WTC11 (cell line): ENCODE results near the gene AP3B2. TPM values are rescaled to one million over a fixed set of nuclear protein-coding genes. Genes with fewer than 3 reads are reported as not detected.

Experiments used
- ATF1 ChIP-seq: sonication (generic); formaldehyde crosslinking; IDR thresholded peaks from 2 replicates; pipeline ENCODE4 v1.8.1; 2023; ENCODE audit warnings: mild to moderate bottlenecking, moderate library complexity, missing genetic modification reagents
- CREB1 ChIP-seq: sonication (generic); formaldehyde crosslinking; IDR thresholded peaks from 2 replicates; pipeline ENCODE4 v1.8.0; 2023; ENCODE audit warnings: mild to moderate bottlenecking, missing genetic modification reagents
- EMX1 ChIP-seq: fragments of 250-450 bp; sonication (Bioruptor Pico); IDR thresholded peaks from 2 replicates; pipeline ENCODE4 v1.8.0; 2021; ENCODE audit warnings: mild to moderate bottlenecking
- ETV6 ChIP-seq: sonication (generic); formaldehyde crosslinking; IDR thresholded peaks from 2 replicates; pipeline ENCODE4 v1.8.1; 2022; ENCODE audit warnings: mild to moderate bottlenecking, missing genetic modification reagents
- FOXJ3 ChIP-seq: sonication (generic); formaldehyde crosslinking; IDR thresholded peaks from 2 replicates; pipeline ENCODE4 v1.9.0; 2021; ENCODE audit warnings: missing genetic modification reagents, mild to moderate bottlenecking, borderline replicate concordance
- GABPB1 ChIP-seq: sonication (generic); formaldehyde crosslinking; IDR thresholded peaks from 2 replicates; pipeline ENCODE4 v1.8.1; 2023; ENCODE audit warnings: mild to moderate bottlenecking, missing genetic modification reagents
- GRHL2 ChIP-seq: fragments of 250-450 bp; sonication (Bioruptor Pico); IDR thresholded peaks from 2 replicates; pipeline ENCODE4 v1.8.0; 2022; ENCODE audit warnings: mild to moderate bottlenecking, moderate library complexity; ENCODE audit not compliant: insufficient replicate concordance, severe bottlenecking
- MXD4 ChIP-seq: fragments of 250-450 bp; sonication (Bioruptor Pico); IDR thresholded peaks from 2 replicates; pipeline ENCODE4 v1.8.0; 2021; ENCODE audit warnings: mild to moderate bottlenecking, moderate library complexity, borderline replicate concordance
- MYBL2 ChIP-seq: sonication (generic); formaldehyde crosslinking; IDR thresholded peaks from 2 replicates; pipeline ENCODE4 v1.8.1; 2023; ENCODE audit warnings: mild to moderate bottlenecking, moderate library complexity, missing genetic modification reagents
- NR1H2 ChIP-seq: sonication (generic); formaldehyde crosslinking; IDR thresholded peaks from 2 replicates; pipeline ENCODE4 v1.9.0; 2021; ENCODE audit warnings: mild to moderate bottlenecking, moderate library complexity, missing genetic modification reagents
- NR2C2 ChIP-seq: sonication (generic); formaldehyde crosslinking; IDR thresholded peaks from 2 replicates; pipeline ENCODE4 v1.8.0; 2022; ENCODE audit warnings: mild to moderate bottlenecking, missing genetic modification reagents
- SOX15 ChIP-seq: fragments of 250-450 bp; sonication (Bioruptor Pico); IDR thresholded peaks from 2 replicates; pipeline ENCODE4 v1.9.0; 2021; ENCODE audit warnings: mild to moderate bottlenecking
- TCF7 ChIP-seq: sonication (generic); formaldehyde crosslinking; IDR thresholded peaks from 2 replicates; pipeline ENCODE4 v1.8.0; 2022; ENCODE audit warnings: mild to moderate bottlenecking, low read depth, missing genetic modification reagents, moderate library complexity
- TEAD1 ChIP-seq: sonication (generic); formaldehyde crosslinking; IDR thresholded peaks from 2 replicates; pipeline ENCODE4 v1.8.0; 2022; ENCODE audit warnings: mild to moderate bottlenecking, missing genetic modification reagents
- ZNF121 ChIP-seq: sonication (generic); formaldehyde crosslinking; IDR thresholded peaks from 2 replicates; pipeline ENCODE4 v1.8.0; 2023; ENCODE audit warnings: missing genetic modification reagents
- ZNF138 ChIP-seq: sonication (generic); formaldehyde crosslinking; conservative IDR thresholded peaks from 2 replicates; pipeline ENCODE4 v1.8.1; 2022; ENCODE audit warnings: mild to moderate bottlenecking, moderate library complexity, missing genetic modification reagents
- ZNF317 ChIP-seq: sonication (generic); formaldehyde crosslinking; IDR thresholded peaks from 2 replicates; pipeline ENCODE4 v1.8.1; 2023; ENCODE audit warnings: low read depth, mild to moderate bottlenecking, moderate library complexity, missing genetic modification reagents, borderline replicate concordance
- ZNF416 ChIP-seq: fragments of 250-450 bp; sonication (Bioruptor Pico); IDR thresholded peaks from 2 replicates; pipeline ENCODE4 v1.9.0; 2021; ENCODE audit warnings: mild to moderate bottlenecking, inconsistent platforms
- total RNA-seq: library from RNA; stranded (reverse); gene quantifications from 3 replicates; pipeline ENCODE4 v1.2.3, GENCODE V29; 2021
- TF ChIP-seq, protein P1 (sequence below): fragments of 250-450 bp; sonication (Bioruptor Pico); IDR thresholded peaks from 2 replicates; pipeline ENCODE4 v1.8.0; 2021; ENCODE audit warnings: mild to moderate bottlenecking
- TF ChIP-seq, protein P2 (sequence below): sonication (generic); formaldehyde crosslinking; IDR thresholded peaks from 2 replicates; pipeline ENCODE4 v1.8.1; 2022; ENCODE audit warnings: missing genetic modification reagents, borderline replicate concordance
- TF ChIP-seq, protein P3 (sequence below): sonication (generic); formaldehyde crosslinking; IDR thresholded peaks from 2 replicates; pipeline ENCODE4 v1.8.0; 2022; ENCODE audit warnings: mild to moderate bottlenecking, missing genetic modification reagents
- TF ChIP-seq, protein P4 (sequence below): sonication (generic); formaldehyde crosslinking; IDR thresholded peaks from 2 replicates; pipeline ENCODE4 v1.8.1; 2023; ENCODE audit warnings: mild to moderate bottlenecking, missing genetic modification reagents
- TF ChIP-seq, protein P5 (sequence below): sonication (generic); formaldehyde crosslinking; IDR thresholded peaks from 2 replicates; pipeline ENCODE4 v1.8.1; 2023; ENCODE audit warnings: mild to moderate bottlenecking, missing genetic modification reagents, borderline replicate concordance
- TF ChIP-seq, protein P6 (sequence below): sonication (generic); formaldehyde crosslinking; IDR thresholded peaks from 2 replicates; pipeline ENCODE4 v1.8.0; 2023; ENCODE audit warnings: missing genetic modification reagents, mild to moderate bottlenecking, borderline replicate concordance

AP3B2 gene
- total RNA-seq, 1 experiment from 2014 or later = 17.7 TPM

DNA sequence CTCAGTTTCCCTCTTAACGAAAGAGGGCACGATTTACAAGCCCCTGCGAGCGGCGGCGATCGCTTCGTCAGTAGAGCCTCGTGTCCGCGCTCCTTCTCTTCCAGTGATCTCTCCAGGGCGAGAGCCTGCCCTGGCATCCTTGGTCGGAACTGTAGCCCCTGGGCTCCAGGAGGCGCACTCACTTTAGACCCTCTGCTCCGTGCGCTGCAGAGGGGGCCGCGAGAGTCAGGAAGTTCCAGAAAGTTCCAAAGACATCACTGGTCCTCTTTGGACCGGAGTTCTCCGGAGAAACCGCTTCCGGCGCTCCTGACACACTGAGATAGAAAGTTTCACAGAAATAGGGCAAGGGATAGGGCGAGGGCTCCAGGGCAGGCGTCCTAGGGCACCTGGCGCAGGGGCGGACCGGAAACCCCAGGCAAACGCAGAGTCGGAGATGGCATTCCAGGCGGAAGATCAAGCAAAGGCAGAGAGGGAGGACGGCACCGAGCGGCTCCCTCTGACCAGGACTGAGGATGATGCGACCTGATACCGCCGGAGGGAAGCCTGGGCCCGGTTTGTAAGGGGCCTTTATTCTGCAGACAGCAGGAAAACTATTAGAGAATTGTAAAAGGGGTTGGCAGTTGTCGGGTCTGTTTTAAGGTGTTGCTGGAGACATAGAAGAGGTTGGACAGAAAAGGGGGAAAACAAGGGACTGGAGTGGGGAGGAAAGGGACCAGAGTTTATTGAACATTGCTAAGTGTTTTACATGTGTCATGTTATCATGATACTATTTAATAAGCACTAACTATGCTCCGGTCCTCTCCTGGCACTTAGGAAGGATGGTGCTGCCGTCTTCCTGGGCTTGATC lies 61.2 kb downstream of the AP3B2 start (continued):
- TF ChIP-seq, protein P1, sequence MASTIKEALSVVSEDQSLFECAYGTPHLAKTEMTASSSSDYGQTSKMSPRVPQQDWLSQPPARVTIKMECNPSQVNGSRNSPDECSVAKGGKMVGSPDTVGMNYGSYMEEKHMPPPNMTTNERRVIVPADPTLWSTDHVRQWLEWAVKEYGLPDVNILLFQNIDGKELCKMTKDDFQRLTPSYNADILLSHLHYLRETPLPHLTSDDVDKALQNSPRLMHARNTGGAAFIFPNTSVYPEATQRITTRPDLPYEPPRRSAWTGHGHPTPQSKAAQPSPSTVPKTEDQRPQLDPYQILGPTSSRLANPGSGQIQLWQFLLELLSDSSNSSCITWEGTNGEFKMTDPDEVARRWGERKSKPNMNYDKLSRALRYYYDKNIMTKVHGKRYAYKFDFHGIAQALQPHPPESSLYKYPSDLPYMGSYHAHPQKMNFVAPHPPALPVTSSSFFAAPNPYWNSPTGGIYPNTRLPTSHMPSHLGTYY = no peak
- TF ChIP-seq GRHL2 (CRISPR knock-in tag) = no peak
- no peak for TF ChIP-seq CREB1 (CRISPR knock-in tag)
- TF ChIP-seq GABPB1 (CRISPR knock-in tag) = no peak
- TF ChIP-seq SOX15 = no peak
- TF ChIP-seq NR1H2 = 0 out of 2 replicates have a peak, but pooled peaks have one; percentile 15
- no peak; the same call in 1 of the 2 replicates for TF ChIP-seq TEAD1 (CRISPR knock-in tag)
- TF ChIP-seq NR2C2 (CRISPR knock-in tag) = no peak
- TF ChIP-seq ZNF416 (CRISPR knock-in tag) = no peak
- no peak for TF ChIP-seq FOXJ3 (CRISPR knock-in tag)
- TF ChIP-seq ZNF317 = no peak
- TF ChIP-seq, protein P2, sequence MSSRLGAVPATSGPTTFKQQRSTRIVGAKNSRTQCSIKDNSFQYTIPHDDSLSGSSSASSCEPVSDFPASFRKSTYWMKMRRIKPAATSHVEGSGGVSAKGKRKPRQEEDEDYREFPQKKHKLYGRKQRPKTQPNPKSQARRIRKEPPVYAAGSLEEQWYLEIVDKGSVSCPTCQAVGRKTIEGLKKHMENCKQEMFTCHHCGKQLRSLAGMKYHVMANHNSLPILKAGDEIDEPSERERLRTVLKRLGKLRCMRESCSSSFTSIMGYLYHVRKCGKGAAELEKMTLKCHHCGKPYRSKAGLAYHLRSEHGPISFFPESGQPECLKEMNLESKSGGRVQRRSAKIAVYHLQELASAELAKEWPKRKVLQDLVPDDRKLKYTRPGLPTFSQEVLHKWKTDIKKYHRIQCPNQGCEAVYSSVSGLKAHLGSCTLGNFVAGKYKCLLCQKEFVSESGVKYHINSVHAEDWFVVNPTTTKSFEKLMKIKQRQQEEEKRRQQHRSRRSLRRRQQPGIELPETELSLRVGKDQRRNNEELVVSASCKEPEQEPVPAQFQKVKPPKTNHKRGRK (CRISPR knock-in tag) = no peak
- TF ChIP-seq ZNF138 (CRISPR knock-in tag) = no peak
- TF ChIP-seq MYBL2 (CRISPR knock-in tag) = no peak
- no peak for TF ChIP-seq EMX1 (CRISPR knock-in tag)
- TF ChIP-seq ETV6 (CRISPR knock-in tag) = peak; percentile 54; the same call in 1 of the 2 replicates
- TF ChIP-seq, protein P3, sequence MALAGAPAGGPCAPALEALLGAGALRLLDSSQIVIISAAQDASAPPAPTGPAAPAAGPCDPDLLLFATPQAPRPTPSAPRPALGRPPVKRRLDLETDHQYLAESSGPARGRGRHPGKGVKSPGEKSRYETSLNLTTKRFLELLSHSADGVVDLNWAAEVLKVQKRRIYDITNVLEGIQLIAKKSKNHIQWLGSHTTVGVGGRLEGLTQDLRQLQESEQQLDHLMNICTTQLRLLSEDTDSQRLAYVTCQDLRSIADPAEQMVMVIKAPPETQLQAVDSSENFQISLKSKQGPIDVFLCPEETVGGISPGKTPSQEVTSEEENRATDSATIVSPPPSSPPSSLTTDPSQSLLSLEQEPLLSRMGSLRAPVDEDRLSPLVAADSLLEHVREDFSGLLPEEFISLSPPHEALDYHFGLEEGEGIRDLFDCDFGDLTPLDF (CRISPR knock-in tag) = 0 out of 2 replicates have a peak, but pooled peaks have one; percentile 46
- TF ChIP-seq, protein P4, sequence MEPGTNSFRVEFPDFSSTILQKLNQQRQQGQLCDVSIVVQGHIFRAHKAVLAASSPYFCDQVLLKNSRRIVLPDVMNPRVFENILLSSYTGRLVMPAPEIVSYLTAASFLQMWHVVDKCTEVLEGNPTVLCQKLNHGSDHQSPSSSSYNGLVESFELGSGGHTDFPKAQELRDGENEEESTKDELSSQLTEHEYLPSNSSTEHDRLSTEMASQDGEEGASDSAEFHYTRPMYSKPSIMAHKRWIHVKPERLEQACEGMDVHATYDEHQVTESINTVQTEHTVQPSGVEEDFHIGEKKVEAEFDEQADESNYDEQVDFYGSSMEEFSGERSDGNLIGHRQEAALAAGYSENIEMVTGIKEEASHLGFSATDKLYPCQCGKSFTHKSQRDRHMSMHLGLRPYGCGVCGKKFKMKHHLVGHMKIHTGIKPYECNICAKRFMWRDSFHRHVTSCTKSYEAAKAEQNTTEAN (CRISPR knock-in tag) = no peak
- TF ChIP-seq ATF1 = no peak
- TF ChIP-seq, protein P5, sequence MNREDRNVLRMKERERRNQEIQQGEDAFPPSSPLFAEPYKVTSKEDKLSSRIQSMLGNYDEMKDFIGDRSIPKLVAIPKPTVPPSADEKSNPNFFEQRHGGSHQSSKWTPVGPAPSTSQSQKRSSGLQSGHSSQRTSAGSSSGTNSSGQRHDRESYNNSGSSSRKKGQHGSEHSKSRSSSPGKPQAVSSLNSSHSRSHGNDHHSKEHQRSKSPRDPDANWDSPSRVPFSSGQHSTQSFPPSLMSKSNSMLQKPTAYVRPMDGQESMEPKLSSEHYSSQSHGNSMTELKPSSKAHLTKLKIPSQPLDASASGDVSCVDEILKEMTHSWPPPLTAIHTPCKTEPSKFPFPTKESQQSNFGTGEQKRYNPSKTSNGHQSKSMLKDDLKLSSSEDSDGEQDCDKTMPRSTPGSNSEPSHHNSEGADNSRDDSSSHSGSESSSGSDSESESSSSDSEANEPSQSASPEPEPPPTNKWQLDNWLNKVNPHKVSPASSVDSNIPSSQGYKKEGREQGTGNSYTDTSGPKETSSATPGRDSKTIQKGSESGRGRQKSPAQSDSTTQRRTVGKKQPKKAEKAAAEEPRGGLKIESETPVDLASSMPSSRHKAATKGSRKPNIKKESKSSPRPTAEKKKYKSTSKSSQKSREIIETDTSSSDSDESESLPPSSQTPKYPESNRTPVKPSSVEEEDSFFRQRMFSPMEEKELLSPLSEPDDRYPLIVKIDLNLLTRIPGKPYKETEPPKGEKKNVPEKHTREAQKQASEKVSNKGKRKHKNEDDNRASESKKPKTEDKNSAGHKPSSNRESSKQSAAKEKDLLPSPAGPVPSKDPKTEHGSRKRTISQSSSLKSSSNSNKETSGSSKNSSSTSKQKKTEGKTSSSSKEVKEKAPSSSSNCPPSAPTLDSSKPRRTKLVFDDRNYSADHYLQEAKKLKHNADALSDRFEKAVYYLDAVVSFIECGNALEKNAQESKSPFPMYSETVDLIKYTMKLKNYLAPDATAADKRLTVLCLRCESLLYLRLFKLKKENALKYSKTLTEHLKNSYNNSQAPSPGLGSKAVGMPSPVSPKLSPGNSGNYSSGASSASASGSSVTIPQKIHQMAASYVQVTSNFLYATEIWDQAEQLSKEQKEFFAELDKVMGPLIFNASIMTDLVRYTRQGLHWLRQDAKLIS (CRISPR knock-in tag) = no peak
- TF ChIP-seq ZNF121 (CRISPR knock-in tag) = no peak
- TF ChIP-seq, protein P6, sequence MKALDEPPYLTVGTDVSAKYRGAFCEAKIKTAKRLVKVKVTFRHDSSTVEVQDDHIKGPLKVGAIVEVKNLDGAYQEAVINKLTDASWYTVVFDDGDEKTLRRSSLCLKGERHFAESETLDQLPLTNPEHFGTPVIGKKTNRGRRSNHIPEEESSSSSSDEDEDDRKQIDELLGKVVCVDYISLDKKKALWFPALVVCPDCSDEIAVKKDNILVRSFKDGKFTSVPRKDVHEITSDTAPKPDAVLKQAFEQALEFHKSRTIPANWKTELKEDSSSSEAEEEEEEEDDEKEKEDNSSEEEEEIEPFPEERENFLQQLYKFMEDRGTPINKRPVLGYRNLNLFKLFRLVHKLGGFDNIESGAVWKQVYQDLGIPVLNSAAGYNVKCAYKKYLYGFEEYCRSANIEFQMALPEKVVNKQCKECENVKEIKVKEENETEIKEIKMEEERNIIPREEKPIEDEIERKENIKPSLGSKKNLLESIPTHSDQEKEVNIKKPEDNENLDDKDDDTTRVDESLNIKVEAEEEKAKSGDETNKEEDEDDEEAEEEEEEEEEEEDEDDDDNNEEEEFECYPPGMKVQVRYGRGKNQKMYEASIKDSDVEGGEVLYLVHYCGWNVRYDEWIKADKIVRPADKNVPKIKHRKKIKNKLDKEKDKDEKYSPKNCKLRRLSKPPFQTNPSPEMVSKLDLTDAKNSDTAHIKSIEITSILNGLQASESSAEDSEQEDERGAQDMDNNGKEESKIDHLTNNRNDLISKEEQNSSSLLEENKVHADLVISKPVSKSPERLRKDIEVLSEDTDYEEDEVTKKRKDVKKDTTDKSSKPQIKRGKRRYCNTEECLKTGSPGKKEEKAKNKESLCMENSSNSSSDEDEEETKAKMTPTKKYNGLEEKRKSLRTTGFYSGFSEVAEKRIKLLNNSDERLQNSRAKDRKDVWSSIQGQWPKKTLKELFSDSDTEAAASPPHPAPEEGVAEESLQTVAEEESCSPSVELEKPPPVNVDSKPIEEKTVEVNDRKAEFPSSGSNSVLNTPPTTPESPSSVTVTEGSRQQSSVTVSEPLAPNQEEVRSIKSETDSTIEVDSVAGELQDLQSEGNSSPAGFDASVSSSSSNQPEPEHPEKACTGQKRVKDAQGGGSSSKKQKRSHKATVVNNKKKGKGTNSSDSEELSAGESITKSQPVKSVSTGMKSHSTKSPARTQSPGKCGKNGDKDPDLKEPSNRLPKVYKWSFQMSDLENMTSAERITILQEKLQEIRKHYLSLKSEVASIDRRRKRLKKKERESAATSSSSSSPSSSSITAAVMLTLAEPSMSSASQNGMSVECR (CRISPR knock-in tag) = no peak
- TF ChIP-seq MXD4 (CRISPR knock-in tag) = no peak
- no peak for TF ChIP-seq TCF7 (CRISPR knock-in tag)
